Mesenchymal stem cell (in vitro differentiated cells and primary cell): ENCODE measurements around the gene RNF152.
A peak's percentile ranks its signal among the peaks of the same experiment; 100 is the strongest.

Experiments
- DNase-seq: peaks from one replicate; pipeline ENCODE4 v3.0.0-alpha.2; 2013
- H2AFZ ChIP-seq: one replicate; pipeline ENCODE4 v1.6.1; 2013; ENCODE audit warnings: low read depth, mild to moderate bottlenecking, control low read depth, inconsistent platforms, low read length, moderate library complexity
- H2AK5ac ChIP-seq: 2 replicates; pipeline ENCODE4 v1.6.1; 2013; ENCODE audit warnings: low read length, moderate library complexity, mild to moderate bottlenecking, inconsistent platforms; ENCODE audit not compliant: severe bottlenecking
- H2BK120ac ChIP-seq: one replicate; pipeline ENCODE4 v1.6.1; 2013; ENCODE audit warnings: low read depth, mild to moderate bottlenecking, inconsistent platforms, low read length, moderate library complexity
- H2BK12ac ChIP-seq, 2 experiments: one replicate each; pipeline ENCODE4 v1.6.1; 2013; ENCODE audit warnings: inconsistent platforms in 2 of 2, low read length in 2 of 2, mild to moderate bottlenecking in 2 of 2, moderate library complexity in 2 of 2, control low read depth in 1 of 2
- H2BK15ac ChIP-seq: one replicate; pipeline ENCODE4 v1.6.1; 2013; ENCODE audit warnings: mild to moderate bottlenecking, low read depth, inconsistent platforms; ENCODE audit not compliant: poor library complexity, severe bottlenecking
- H2BK5ac ChIP-seq: 2 replicates; pipeline ENCODE4 v1.6.1; 2013; ENCODE audit warnings: low read depth, mild to moderate bottlenecking, low read length, control low read depth, inconsistent platforms; ENCODE audit not compliant: poor library complexity, severe bottlenecking
- H3K14ac ChIP-seq, 2 experiments: one replicate each; pipeline ENCODE4 v1.6.1; 2013; ENCODE audit warnings: inconsistent platforms in 2 of 2, low read length in 2 of 2, control low read depth in 1 of 2, mild to moderate bottlenecking in 1 of 2, moderate library complexity in 1 of 2
- H3K18ac ChIP-seq, 2 experiments: one replicate each; pipeline ENCODE4 v1.6.1; 2013; ENCODE audit warnings: inconsistent platforms in 2 of 2, low read length in 2 of 2, control low read depth in 1 of 2, low read depth in 1 of 2, mild to moderate bottlenecking in 1 of 2
- H3K23ac ChIP-seq, 2 experiments: one replicate each; pipeline ENCODE4 v1.6.1; 2013; ENCODE audit warnings: inconsistent platforms in 2 of 2, low read length in 2 of 2, mild to moderate bottlenecking in 2 of 2, moderate library complexity in 2 of 2, control low read depth in 1 of 2
- H3K27ac ChIP-seq: 2 replicates; pipeline ENCODE4 v1.5.1; 2013; ENCODE audit warnings: mild to moderate bottlenecking, moderate library complexity, low read length, control low read depth, inconsistent platforms; ENCODE audit not compliant: poor library complexity, severe bottlenecking
- H3K27me3 ChIP-seq, 2 experiments: 2 replicates each; pipeline versions ENCODE4 v1.6.1 to v1.7.0; 2013; ENCODE audit warnings: low read length in 2 of 2, mild to moderate bottlenecking in 2 of 2, moderate library complexity in 2 of 2, control low read depth in 1 of 2, inconsistent platforms in 1 of 2; ENCODE audit not compliant: control insufficient read depth in 1 of 2, insufficient read depth in 1 of 2
- H3K36me3 ChIP-seq, 2 experiments: 2 replicates each; pipeline versions ENCODE4 v1.6.1 to v1.7.0; 2013; ENCODE audit warnings: low read length in 2 of 2, control low read depth in 1 of 2, inconsistent platforms in 1 of 2, low read depth in 1 of 2, mild to moderate bottlenecking in 1 of 2; ENCODE audit not compliant: insufficient read depth in 2 of 2, control insufficient read depth in 1 of 2
- H3K4ac ChIP-seq, 2 experiments: one replicate each; pipeline ENCODE4 v1.6.1; 2013; ENCODE audit warnings: inconsistent platforms in 2 of 2, low read length in 2 of 2, mild to moderate bottlenecking in 2 of 2, moderate library complexity in 2 of 2, control low read depth in 1 of 2, low read depth in 1 of 2
- H3K4me1 ChIP-seq: 2 replicates; pipeline ENCODE4 v1.6.1; 2013; ENCODE audit warnings: low read depth, low read length, control low read depth; ENCODE audit not compliant: control insufficient read depth, insufficient read depth
- H3K4me2 ChIP-seq: 2 replicates; pipeline ENCODE4 v1.6.1; 2013; ENCODE audit warnings: low read length, mild to moderate bottlenecking, inconsistent platforms; ENCODE audit not compliant: poor library complexity, severe bottlenecking
- H3K4me3 ChIP-seq, 2 experiments: 2 replicates each; pipeline versions ENCODE4 v1.5.1 to v1.7.0; 2013; ENCODE audit warnings: low read length in 2 of 2, mild to moderate bottlenecking in 2 of 2, control low read depth in 1 of 2, low read depth in 1 of 2; ENCODE audit not compliant: insufficient read depth in 1 of 2
- H3K79me1 ChIP-seq: replicated peaks from 2 replicates; pipeline ENCODE4 v1.6.1; 2013; ENCODE audit warnings: mild to moderate bottlenecking, control low read depth, low read length, inconsistent platforms; ENCODE audit not compliant: poor library complexity, severe bottlenecking
- H3K9ac ChIP-seq: 2 replicates; pipeline ENCODE4 v1.7.0; 2013; ENCODE audit warnings: mild to moderate bottlenecking, low read length, moderate library complexity
- H3K9me3 ChIP-seq: 2 replicates; pipeline ENCODE4 v1.7.0; 2013; ENCODE audit warnings: mild to moderate bottlenecking, low read length; ENCODE audit not compliant: control insufficient read depth
- H4K8ac ChIP-seq: one replicate; pipeline ENCODE4 v1.6.1; 2013; ENCODE audit warnings: inconsistent platforms, mild to moderate bottlenecking, low read length, moderate library complexity
- H4K91ac ChIP-seq: one replicate; pipeline ENCODE4 v1.6.1; 2013; ENCODE audit warnings: mild to moderate bottlenecking, low read length, inconsistent platforms
- WGBS: methylation state at CpG from one replicate; pipeline ENCODE4 v1.1.7; 2013; ENCODE audit warnings: mixed read lengths; 5-methylcytosine and 5-hydroxymethylcytosine counted together

RNF152 gene

DNA sequence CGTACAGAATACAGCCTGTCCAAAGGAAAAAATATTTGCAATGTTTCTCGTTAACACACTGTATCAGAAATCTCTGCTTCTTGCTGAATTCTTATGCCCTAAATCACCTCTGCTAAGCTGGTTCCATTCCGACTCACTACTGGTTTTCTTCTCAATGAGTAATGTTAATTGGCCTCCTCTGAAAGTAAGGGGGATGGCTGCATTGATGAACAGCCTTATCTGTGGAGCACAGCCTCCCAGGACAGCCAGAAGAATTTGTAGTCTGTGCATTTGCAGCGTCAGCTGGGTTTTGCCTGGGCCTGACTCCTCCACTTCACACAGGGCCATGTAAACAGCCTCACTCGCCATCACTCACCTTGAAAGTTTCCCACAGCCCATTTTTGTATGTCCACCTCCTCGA, 127.7 kb downstream of the RNF152 start:
- Histone ChIP-seq H2BK12ac (no peak overlapping the region), H3K79me1 (no peaks in the 10 kb centered on the region), H2BK120ac (no peak overlapping the region), H3K27me3 (no peaks in the 10 kb centered on the region), H3K9me3 (peaks cover 2% of the 10 kb centered on the region), H3K4me2 (no peak overlapping the region), H3K27ac (no peak overlapping the region), H4K91ac (no peak overlapping the region), H3K23ac (no peak overlapping the region), H2AK5ac (no peak overlapping the region), H4K8ac (peak overlapping the region; percentile 55), H3K14ac (no peak overlapping the region), H2BK5ac (no peak overlapping the region), H3K9ac (peak overlapping the region; percentile 55), H3K18ac (no peak overlapping the region), H3K4me3 (peak overlapping the region in 1 of 2 experiments; percentile 29), H2AFZ (no peak overlapping the region), H3K4me1 (peaks cover 2% of the 10 kb centered on the region), H3K36me3 (no peaks in the 10 kb centered on the region), H2BK15ac (no peak overlapping the region), H3K4ac (no peak overlapping the region)
- peak; percentile 61 for DNase-seq
- WGBS: 37% methylated on average over 6 of the region's 6 CpGs

DNA sequence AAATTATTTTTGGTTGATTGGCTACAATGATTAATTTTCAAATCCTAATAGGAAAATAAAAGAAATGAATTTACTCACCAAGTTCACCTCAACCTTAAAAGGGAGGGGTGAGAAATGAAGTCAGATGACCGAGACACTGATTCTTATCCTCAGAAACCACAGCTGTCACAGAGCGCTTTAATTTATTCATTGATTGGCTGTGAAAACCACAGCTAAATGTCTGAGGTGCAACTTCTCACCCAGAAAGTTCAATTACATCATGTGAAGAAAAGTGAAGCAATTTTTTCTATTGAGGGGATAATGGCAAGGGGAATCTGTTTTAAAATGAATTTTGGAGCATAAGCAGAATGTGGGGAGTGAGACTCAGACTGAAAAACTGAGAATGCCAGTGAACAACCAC, 128.4 kb downstream of the RNF152 start:
- no peak overlapping the region for H3K4me2 ChIP-seq
- no peak overlapping the region for H2BK15ac ChIP-seq
- H3K36me3 ChIP-seq: no peaks in the 10 kb centered on the region
- no peak overlapping the region for H3K14ac ChIP-seq
- no peak overlapping the region for H2BK5ac ChIP-seq
- no peaks in the 10 kb centered on the region for H3K27me3 ChIP-seq
- no peaks in the 10 kb centered on the region for H3K9me3 ChIP-seq
- no peak overlapping the region for H2BK120ac ChIP-seq
- WGBS: 100% methylated on average over 1 of the region's 2 CpGs
- no peaks in the 10 kb centered on the region for H3K79me1 ChIP-seq
- H3K23ac ChIP-seq: no peak overlapping the region
- no peak overlapping the region for H4K91ac ChIP-seq
- H3K9ac ChIP-seq: peak overlapping the region; percentile 55
- no peak overlapping the region for H3K27ac ChIP-seq
- H2AFZ ChIP-seq: no peak overlapping the region
- peak overlapping the region in 1 of 2 experiments; percentile 2 for H3K18ac ChIP-seq
- no peak overlapping the region for H2AK5ac ChIP-seq
- H3K4me1 ChIP-seq: peaks cover 2% of the 10 kb centered on the region
- DNase-seq: peak; percentile 44
- H3K4me3 ChIP-seq: peak overlapping the region in 1 of 2 experiments; percentile 29
- no peak overlapping the region for H3K4ac ChIP-seq
- H2BK12ac ChIP-seq: no peak overlapping the region
- H4K8ac ChIP-seq: no peak overlapping the region

DNA sequence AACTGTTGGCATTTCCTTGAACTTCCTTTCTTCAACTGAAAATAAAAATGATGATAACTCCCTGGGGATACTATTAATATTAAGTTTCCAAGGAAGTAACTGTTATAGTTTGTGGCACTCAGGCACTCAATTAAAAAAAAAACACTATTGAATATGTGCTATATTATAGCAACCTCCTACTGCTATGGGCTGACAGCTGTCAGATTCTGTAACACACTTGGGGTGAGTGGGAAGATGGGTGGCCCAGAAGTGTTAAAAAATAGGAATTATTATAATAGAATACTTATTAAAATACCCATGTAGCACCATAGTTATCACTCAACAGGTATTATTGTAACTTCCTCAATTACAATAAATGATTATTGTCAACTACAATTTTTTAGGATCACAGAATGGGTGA, 130.9 kb downstream of the RNF152 start:
- Histone ChIP-seq H3K9me3 (no peaks in the 10 kb centered on the region), H2BK12ac (no peak overlapping the region), H3K27me3 (no peaks in the 10 kb centered on the region), H3K4me1 (peaks cover 2% of the 10 kb centered on the region), H4K91ac (no peak overlapping the region), H3K4me3 (no peak overlapping the region), H3K23ac (no peak overlapping the region), H2AK5ac (no peak overlapping the region), H2BK5ac (no peak overlapping the region), H4K8ac (no peak overlapping the region), H3K9ac (no peak overlapping the region), H3K27ac (no peak overlapping the region), H3K4me2 (no peak overlapping the region), H3K14ac (no peak overlapping the region), H3K4ac (no peak overlapping the region), H3K18ac (no peak overlapping the region), H2AFZ (no peak overlapping the region), H3K36me3 (no peaks in the 10 kb centered on the region), H3K79me1 (no peaks in the 10 kb centered on the region), H2BK120ac (no peak overlapping the region), H2BK15ac (no peak overlapping the region)
- no peak for DNase-seq
